Activated T-helper 1 cell treated with anti-CD3 and anti-CD28 coated beads, Interleukin-2, amount 50 U/mL, for 16 hours (primary cell): ENCODE data around the gene ARCN1.
"Not testable (repeated sequence)": the region's sequence is repeated elsewhere in the genome, so short reads cannot be mapped to it uniquely, and the experiment has no call there.

Experiments used
- DNase-seq, 2 donors: peaks; one replicate each; pipeline ENCODE4 v3.0.0-alpha.2; 2020; ENCODE audit warnings: low read depth in 1 of 2, low spot score in 1 of 2

Gene ARCN1

DNA sequence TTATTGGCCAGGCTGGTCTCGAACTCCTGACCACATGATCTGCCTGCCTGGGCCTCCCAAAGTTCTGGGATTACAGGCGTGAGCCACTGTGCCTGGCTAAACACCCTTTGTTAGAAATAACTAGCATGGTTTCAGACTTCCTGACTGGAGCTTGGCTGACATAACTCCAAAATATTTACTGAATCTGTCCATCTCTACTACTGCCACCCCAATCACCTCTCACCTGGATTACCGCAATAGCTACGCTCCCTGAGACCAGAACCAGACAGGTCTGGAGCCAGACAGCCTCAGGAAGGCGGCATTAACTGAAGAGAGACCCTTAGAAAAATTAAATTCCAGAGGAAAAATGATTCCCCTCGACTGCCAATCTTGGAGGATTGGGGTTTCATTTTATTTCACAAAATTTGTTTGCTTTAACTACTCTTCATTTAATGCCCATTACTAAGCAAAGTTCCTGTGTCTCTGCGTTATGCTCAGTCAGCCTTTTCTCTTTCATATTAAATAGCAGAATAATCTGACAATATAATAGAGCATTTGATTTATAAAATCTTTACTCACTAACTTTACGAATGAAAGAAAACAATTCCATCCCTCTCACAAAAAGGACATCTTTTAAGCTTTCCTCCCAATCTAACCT, 28.1 kb upstream of the ARCN1 start:
- no peak for DNase-seq

GRCh38 chr11:118544647-118545010, 27.6 kb upstream of the ARCN1 start:
- DNase-seq = no peak

- no peak for DNase-seq
These were observed 26.7 kb upstream of the ARCN1 start for GRCh38 chr11:118545533-118545932.

DNA sequence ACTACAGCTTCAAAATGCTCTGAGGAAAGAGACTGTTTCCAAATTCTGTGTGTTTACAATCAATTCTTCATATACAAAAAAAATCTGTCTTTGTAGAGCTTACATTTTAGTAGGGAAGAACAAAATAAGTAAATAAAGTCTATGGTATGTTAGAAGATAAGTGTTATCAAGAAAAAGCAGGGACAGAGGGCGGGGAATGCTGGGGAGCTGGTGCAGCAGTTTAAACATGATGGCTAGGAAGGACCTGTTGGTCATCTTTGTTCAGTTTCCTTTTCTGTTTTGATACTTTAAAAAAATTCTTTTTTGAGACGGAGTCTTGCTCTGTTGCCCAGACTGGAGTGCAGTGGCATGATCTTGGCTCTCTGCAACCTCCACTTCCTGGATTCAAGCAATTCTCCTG, 25.1 kb upstream of the ARCN1 start:
- DNase-seq = no peak

DNA sequence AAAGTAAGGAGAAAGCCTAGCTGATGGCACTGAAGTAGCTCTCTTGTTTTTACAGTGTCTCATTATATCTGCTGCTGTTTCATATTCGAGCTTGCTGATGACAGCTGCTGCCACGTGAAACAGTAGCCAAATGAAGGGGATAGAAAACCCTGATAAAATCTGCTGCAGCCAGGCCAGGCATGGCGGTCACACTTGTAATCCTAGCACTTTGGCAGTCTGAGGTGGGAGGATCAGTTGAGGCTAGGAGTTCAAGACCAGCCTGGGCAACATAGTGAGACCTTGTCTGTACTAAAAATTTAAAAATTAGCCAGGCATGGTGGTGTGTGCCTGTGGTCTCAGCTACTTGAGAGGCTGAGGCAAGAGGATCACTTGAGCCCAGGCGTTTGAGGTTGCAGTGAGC, 19.9 kb upstream of the ARCN1 start:
- DNase-seq = no peak

- DNase-seq = no peak
These were observed 11.4 kb upstream of the ARCN1 start for GRCh38 chr11:118560806-118561205.

GRCh38 chr11:118565051-118565450, 7.2 kb upstream of the ARCN1 start:
- DNase-seq = no peak

- DNase-seq = no peak
These were observed 2.5 kb upstream of the ARCN1 start for GRCh38 chr11:118569670-118570069.

DNA sequence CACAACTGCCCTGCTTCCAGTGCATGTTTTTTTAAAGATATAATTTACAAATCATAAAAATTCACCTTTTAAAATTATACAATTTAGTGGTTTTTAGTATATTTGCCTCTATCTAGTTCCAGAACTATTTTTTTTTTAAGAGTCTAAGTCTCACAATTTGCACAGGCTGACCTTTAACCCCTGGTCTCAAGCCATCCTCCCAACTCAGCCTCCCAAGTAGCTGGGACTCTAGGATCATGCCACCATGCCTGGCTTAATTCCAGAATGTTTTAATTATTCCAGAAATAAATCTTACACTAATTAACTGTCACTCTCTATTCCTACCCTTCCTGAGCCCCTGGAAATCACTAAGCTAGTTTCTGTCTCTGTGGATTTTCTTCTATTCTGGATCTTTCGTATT, 1.4 kb upstream of the ARCN1 start:
- no peak for DNase-seq

DNA sequence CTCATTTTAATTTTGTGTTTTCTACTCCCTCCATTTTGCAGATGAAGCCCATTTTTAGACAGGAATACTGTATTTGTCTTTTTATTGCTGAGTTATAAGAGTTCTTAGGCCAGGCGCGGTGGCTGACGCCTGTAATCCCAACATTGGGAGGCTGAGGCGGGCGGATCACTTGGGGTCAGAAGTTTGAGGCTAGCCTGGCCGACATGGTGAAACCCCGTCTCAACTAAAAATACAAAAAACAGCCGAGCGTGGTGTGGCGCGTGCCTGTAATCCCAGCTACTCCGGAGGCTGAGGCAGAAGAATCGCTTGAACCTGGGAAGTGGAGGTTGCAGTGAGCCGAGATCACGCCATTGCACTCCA, 528 bp upstream of the ARCN1 start:
- not testable (repeated sequence) for DNase-seq

GRCh38 chr11:118572981-118573550, 857 bp downstream of the ARCN1 start:
- DNase-seq = no peak

- no peak for DNase-seq
These were observed 2.4 kb downstream of the ARCN1 start for GRCh38 chr11:118574636-118575035.

- DNase-seq = not testable (repeated sequence)
These were observed 5.8 kb downstream of the ARCN1 start for GRCh38 chr11:118577995-118578394.

- DNase-seq = no peak
These were observed 8.8 kb downstream of the ARCN1 start for GRCh38 chr11:118581057-118581456.

GRCh38 chr11:118587952-118588351, 15.7 kb downstream of the ARCN1 start:
- no peak for DNase-seq

- DNase-seq = no peak
These were observed 20.6 kb downstream of the ARCN1 start for GRCh38 chr11:118592616-118593367.

DNA sequence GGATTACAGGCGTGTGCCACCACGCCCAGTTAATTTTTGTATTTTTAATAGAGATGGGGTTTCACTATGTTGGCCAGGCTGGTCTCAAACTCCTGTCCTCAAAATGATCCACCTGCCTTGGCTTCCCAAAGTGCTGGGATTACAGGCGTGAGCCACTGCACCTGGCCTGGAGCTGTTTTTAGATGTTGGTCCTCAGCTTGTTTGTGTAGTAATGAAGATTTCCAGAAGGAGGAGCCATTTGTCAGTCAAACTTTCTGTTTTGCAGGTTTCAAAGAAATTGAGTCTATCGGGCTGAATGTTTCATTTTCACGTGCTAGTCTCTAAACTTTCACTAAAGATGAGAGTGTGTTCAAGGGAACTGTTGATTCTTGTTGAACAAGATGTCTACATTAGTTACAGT, 22.8 kb downstream of the ARCN1 start:
- not testable (repeated sequence) for DNase-seq

DNA sequence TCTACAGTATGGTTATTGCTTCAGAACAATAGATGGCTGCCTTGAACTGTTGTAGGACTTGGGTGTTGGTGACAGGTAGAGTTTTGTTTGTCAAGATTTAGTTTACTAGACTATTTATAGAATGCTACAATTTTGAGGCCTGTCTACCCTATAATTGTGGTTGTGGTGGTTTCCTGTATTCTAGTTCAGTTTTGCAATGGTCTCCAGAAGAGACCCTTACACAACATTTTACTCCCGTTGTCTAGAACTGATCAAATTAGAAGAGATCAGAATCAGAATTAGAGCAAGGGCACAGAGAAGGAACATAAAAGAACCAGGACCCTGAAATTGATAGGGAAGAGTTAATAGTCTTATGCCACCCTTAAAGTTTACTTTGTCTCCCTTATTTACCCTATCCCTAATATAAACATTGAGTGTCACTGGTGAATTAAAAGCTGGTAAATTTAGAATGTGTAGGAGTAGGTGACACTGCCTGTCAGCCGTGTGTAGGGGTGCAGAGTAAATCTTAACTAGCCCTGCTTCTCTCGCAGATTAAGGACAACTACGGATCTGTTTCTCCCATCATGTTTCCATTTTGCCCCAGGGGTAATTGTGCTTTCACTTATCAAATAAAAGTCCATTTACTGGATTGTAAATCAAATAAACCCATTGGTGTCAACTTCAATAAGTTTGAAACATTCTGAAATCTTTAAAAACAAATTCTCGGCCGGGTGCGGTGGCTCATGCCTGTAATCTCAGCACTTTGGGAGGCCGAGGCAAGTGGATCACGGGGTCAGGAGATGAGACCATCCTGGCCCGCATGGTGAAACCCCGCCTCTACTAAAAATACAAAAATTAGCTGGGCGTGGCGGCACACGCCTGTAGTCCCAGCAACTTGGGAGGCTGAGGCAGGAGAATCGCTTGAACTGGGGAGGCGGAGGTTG, 24.3 kb downstream of the ARCN1 start:
- no peak for DNase-seq

- DNase-seq = no peak
These were observed 25.3 kb downstream of the ARCN1 start for GRCh38 chr11:118597556-118597955.

DNA sequence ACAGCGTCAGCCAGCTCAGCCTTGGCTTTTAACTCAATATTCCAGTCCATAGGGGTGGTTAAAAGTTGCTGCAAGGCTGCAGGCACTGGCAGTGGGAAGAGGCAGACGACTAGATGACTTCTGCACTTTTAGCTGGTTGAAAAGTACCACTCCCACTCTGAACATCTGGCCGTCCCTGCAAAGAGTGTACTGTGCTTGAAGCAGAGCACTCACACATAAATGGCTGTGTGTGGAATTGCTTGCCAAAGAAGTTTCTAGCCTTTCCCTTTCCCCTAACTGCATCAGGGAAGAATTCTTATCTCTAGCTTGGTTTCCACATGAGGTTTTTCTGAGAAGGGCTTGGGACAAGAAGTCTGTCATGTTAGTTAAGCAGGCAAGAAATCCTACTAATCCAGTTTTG, 30.1 kb downstream of the ARCN1 start:
- no peak for DNase-seq

- not testable (repeated sequence) for DNase-seq
These were observed 31.5 kb downstream of the ARCN1 start for GRCh38 chr11:118603709-118604108.

DNA sequence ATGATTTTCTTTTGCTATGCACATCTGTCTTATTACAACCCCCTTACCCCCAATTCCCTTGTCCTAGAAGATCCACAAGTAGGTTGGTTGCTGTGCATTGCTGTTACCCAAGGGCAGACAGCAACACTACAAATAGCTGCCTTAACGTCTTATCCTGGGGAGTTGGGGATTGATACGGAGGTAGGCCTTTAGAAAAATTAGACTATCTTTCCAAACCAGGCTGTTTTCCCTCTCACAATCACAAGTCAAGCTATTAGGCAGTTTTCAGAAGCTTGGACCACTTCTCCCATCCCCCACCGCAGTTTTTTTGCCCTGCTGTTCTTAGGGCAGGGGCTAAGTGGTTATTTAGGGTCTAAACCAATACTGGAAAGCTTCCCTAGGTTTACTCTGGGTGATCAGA, 32.4 kb downstream of the ARCN1 start:
- DNase-seq = no peak
